Testis (tissue), 2 donors: ENCODE data around the gene POMC.

Experiments
- POLR2A ChIP-seq: fragments of 450-650 bp; IDR thresholded peaks from one replicate; pipeline ENCODE4 v1.6.1; 2017; ENCODE audit warnings: antibody characterized with exemption, mild to moderate bottlenecking, moderate library complexity
- TF ChIP-seq, protein P1 (sequence below), 3 experiments: fragments of 450-650 bp in 2 of 3; fragments of 200-600 bp in 1 of 3; sonication (generic) in 1 of 3; IDR thresholded peaks; one replicate each; pipeline ENCODE4 v1.5.1; 2016 to 2019; ENCODE audit warnings: antibody characterized with exemption in 3 of 3, mild to moderate bottlenecking in 2 of 3, moderate library complexity in 1 of 3

DNA sequence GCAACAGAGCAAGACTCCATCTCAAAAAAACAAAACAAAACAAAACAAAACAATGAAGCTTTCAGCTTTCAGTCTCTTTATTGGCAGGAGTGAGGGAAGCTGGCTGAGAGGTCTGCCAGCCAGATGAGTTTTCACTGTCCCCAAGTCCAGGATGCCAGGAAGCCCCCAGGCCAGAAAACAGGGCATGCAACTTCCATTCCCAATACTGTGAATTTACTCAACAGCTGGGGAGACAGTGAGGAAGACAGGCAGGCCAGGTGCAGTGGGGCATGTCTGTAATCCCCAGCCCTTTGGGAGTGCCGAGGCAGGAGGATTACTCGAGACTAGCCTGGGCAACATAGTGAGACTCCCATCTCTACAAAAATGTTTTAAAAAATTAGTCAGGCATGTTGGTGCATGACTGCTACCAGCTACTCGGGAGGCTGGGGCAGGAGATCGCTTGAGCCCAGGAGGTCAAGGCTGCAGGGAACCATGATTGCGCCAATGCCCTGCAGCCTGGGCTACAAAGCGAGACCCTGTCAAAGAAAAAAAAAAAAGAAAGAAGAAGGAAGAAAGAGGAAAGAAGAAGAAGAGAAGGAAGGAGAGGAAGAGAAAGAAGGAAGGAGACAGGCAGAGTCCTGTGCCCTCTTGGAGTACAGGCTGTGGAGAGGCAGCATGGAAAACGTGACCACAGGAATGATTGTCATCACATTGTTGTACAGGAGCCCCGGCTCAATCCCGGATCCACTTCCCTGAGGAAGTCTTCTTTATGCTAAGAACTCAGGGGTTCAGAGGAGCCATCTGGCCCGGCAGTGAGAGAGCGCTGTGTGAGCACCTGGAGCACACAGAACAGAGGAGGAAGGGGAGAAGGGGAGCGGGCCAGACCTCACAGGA, 29.2 kb upstream of the POMC start:
- TF ChIP-seq, protein P1, sequence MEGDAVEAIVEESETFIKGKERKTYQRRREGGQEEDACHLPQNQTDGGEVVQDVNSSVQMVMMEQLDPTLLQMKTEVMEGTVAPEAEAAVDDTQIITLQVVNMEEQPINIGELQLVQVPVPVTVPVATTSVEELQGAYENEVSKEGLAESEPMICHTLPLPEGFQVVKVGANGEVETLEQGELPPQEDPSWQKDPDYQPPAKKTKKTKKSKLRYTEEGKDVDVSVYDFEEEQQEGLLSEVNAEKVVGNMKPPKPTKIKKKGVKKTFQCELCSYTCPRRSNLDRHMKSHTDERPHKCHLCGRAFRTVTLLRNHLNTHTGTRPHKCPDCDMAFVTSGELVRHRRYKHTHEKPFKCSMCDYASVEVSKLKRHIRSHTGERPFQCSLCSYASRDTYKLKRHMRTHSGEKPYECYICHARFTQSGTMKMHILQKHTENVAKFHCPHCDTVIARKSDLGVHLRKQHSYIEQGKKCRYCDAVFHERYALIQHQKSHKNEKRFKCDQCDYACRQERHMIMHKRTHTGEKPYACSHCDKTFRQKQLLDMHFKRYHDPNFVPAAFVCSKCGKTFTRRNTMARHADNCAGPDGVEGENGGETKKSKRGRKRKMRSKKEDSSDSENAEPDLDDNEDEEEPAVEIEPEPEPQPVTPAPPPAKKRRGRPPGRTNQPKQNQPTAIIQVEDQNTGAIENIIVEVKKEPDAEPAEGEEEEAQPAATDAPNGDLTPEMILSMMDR (IDR thresholded peaks at IDR 0.05), result no peak
- TF ChIP-seq POLR2A, result no peak
